Activated T-cell treated with anti-CD3 and anti-CD28 coated beads, Interleukin-2, amount 50 U/mL, for 24 hours (primary cell): ENCODE measurements around the gene CDK6.
A peak's percentile ranks its signal among the peaks of the same experiment; 100 is the strongest.

ENCODE experiments used
- DNase-seq: peaks from one replicate; pipeline ENCODE4 v3.0.0-alpha.2; 2020
- H3K27ac Mint-ChIP-seq: 2 replicates; pipeline ENCODE4 v1.8.0; 2020; ENCODE audit warnings: mild to moderate bottlenecking, mixed read lengths
- H3K27me3 Mint-ChIP-seq: 2 replicates; pipeline ENCODE4 v1.8.0; 2020; ENCODE audit warnings: mixed read lengths
- H3K36me3 Mint-ChIP-seq: 2 replicates; pipeline ENCODE4 v1.8.0; 2020; ENCODE audit warnings: low read depth, mixed read lengths
- H3K4me1 Mint-ChIP-seq: 2 replicates; pipeline ENCODE4 v1.8.0; 2020; ENCODE audit warnings: low read depth, mixed read lengths
- H3K4me3 Mint-ChIP-seq: 2 replicates; pipeline ENCODE4 v1.8.0; 2020; ENCODE audit warnings: mild to moderate bottlenecking, moderate library complexity, mixed read lengths
- H3K9me3 Mint-ChIP-seq: 2 replicates; pipeline ENCODE4 v1.8.0; 2020; ENCODE audit warnings: mixed read lengths

The CDK6 gene

GRCh38 chr7:92693519-92693918, 142.9 kb downstream of the CDK6 start:
- DNase-seq: no peak
- no peak overlapping the region for H3K4me3 Mint-ChIP-seq
- no peaks in the 10 kb centered on the region for H3K27me3 Mint-ChIP-seq
- peak overlapping the region; percentile 10 for H3K27ac Mint-ChIP-seq
- peaks cover 92% of the 10 kb centered on the region for H3K36me3 Mint-ChIP-seq
- peaks cover 70% of the 10 kb centered on the region for H3K4me1 Mint-ChIP-seq
- H3K9me3 Mint-ChIP-seq: no peaks in the 10 kb centered on the region

- Mint-ChIP-seq H3K27me3 (no peaks in the 10 kb centered on the region), H3K9me3 (peaks cover 6% of the 10 kb centered on the region), H3K4me3 (no peak overlapping the region), H3K36me3 (peaks cover 93% of the 10 kb centered on the region), H3K27ac (peak overlapping the region; percentile 85), H3K4me1 (peaks cover 76% of the 10 kb centered on the region)
- DNase-seq: no peak
Observed at GRCh38 chr7:92691578-92691977, 144.8 kb downstream of the CDK6 start.

GRCh38 chr7:92685136-92686042, 151.0 kb downstream of the CDK6 start:
- no peaks in the 10 kb centered on the region for H3K27me3 Mint-ChIP-seq
- peaks cover 6% of the 10 kb centered on the region for H3K9me3 Mint-ChIP-seq
- peaks cover 90% of the 10 kb centered on the region for H3K4me1 Mint-ChIP-seq
- peaks cover 90% of the 10 kb centered on the region for H3K36me3 Mint-ChIP-seq
- peak; percentile 62 for DNase-seq
- H3K4me3 Mint-ChIP-seq: no peak overlapping the region
- peak overlapping the region; percentile 98 for H3K27ac Mint-ChIP-seq

GRCh38 chr7:92684274-92684673, 152.1 kb downstream of the CDK6 start:
- peaks cover 85% of the 10 kb centered on the region for H3K36me3 Mint-ChIP-seq
- no peak for DNase-seq
- no peaks in the 10 kb centered on the region for H3K27me3 Mint-ChIP-seq
- H3K4me1 Mint-ChIP-seq: peaks cover 85% of the 10 kb centered on the region
- H3K27ac Mint-ChIP-seq: peak overlapping the region; percentile 98
- peaks cover 6% of the 10 kb centered on the region for H3K9me3 Mint-ChIP-seq
- H3K4me3 Mint-ChIP-seq: peak overlapping the region; percentile 28

- Mint-ChIP-seq H3K4me1 (peaks cover 89% of the 10 kb centered on the region), H3K4me3 (peak overlapping the region; percentile 11)
Observed at GRCh38 chr7:92682903-92683539, 153.4 kb downstream of the CDK6 start.

GRCh38 chr7:92682330-92682729, 154.0 kb downstream of the CDK6 start:
- H3K36me3 Mint-ChIP-seq: peaks cover 83% of the 10 kb centered on the region
- H3K27ac Mint-ChIP-seq: peak overlapping the region; percentile 98
- no peaks in the 10 kb centered on the region for H3K27me3 Mint-ChIP-seq
- no peaks in the 10 kb centered on the region for H3K9me3 Mint-ChIP-seq
- peaks cover 84% of the 10 kb centered on the region for H3K4me1 Mint-ChIP-seq
- no peak overlapping the region for H3K4me3 Mint-ChIP-seq
- DNase-seq: no peak

More at GRCh38 chr7:92682903-92683539, 153.4 kb downstream of the CDK6 start:
- Mint-ChIP-seq H3K27ac (peak overlapping the region; percentile 98), H3K36me3 (peaks cover 87% of the 10 kb centered on the region), H3K9me3 (peaks cover 4% of the 10 kb centered on the region), H3K27me3 (no peaks in the 10 kb centered on the region)
- no peak for DNase-seq

GRCh38 chr7:92681633-92682032, 154.7 kb downstream of the CDK6 start:
- Mint-ChIP-seq H3K36me3 (peaks cover 81% of the 10 kb centered on the region), H3K9me3 (no peaks in the 10 kb centered on the region), H3K27ac (peak overlapping the region; percentile 11), H3K27me3 (no peaks in the 10 kb centered on the region), H3K4me1 (peaks cover 79% of the 10 kb centered on the region), H3K4me3 (no peak overlapping the region)
- DNase-seq: no peak

- Mint-ChIP-seq H3K4me3 (no peak overlapping the region), H3K4me1 (peaks cover 68% of the 10 kb centered on the region), H3K9me3 (no peaks in the 10 kb centered on the region), H3K27ac (peak overlapping the region; percentile 14), H3K36me3 (peaks cover 76% of the 10 kb centered on the region), H3K27me3 (no peaks in the 10 kb centered on the region)
- no peak for DNase-seq
Observed at GRCh38 chr7:92680442-92680841, 155.9 kb downstream of the CDK6 start.

GRCh38 chr7:92678291-92678920, 158.0 kb downstream of the CDK6 start:
- Mint-ChIP-seq H3K9me3 (no peaks in the 10 kb centered on the region), H3K36me3 (peaks cover 71% of the 10 kb centered on the region), H3K4me3 (no peak overlapping the region), H3K27ac (peak overlapping the region; percentile 51), H3K27me3 (no peaks in the 10 kb centered on the region), H3K4me1 (peaks cover 58% of the 10 kb centered on the region)
- no peak for DNase-seq

GRCh38 chr7:92674379-92674778, 162.0 kb downstream of the CDK6 start:
- Mint-ChIP-seq H3K36me3 (peaks cover 77% of the 10 kb centered on the region), H3K27ac (peak overlapping the region; percentile 23), H3K9me3 (no peaks in the 10 kb centered on the region), H3K27me3 (no peaks in the 10 kb centered on the region), H3K4me3 (no peak overlapping the region), H3K4me1 (peaks cover 63% of the 10 kb centered on the region)
- DNase-seq: no peak

- no peak for DNase-seq
- no peaks in the 10 kb centered on the region for H3K27me3 Mint-ChIP-seq
- H3K9me3 Mint-ChIP-seq: no peaks in the 10 kb centered on the region
- H3K27ac Mint-ChIP-seq: peak overlapping the region; percentile 58
- no peak overlapping the region for H3K4me3 Mint-ChIP-seq
- peaks cover 77% of the 10 kb centered on the region for H3K36me3 Mint-ChIP-seq
- H3K4me1 Mint-ChIP-seq: peaks cover 56% of the 10 kb centered on the region
Observed at GRCh38 chr7:92671505-92672169, 164.7 kb downstream of the CDK6 start.

- H3K4me3 Mint-ChIP-seq: no peak overlapping the region
- peaks cover 83% of the 10 kb centered on the region for H3K36me3 Mint-ChIP-seq
- peak overlapping the region; percentile 69 for H3K27ac Mint-ChIP-seq
Observed at GRCh38 chr7:92670204-92670851, 166.0 kb downstream of the CDK6 start.

GRCh38 chr7:92669616-92670165, 166.7 kb downstream of the CDK6 start:
- peaks cover 88% of the 10 kb centered on the region for H3K36me3 Mint-ChIP-seq
- H3K27me3 Mint-ChIP-seq: no peaks in the 10 kb centered on the region
- peak overlapping the region; percentile 69 for H3K27ac Mint-ChIP-seq
- H3K9me3 Mint-ChIP-seq: peaks cover 2% of the 10 kb centered on the region
- H3K4me1 Mint-ChIP-seq: peaks cover 70% of the 10 kb centered on the region
- H3K4me3 Mint-ChIP-seq: no peak overlapping the region
- no peak for DNase-seq

More at GRCh38 chr7:92670204-92670851, 166.0 kb downstream of the CDK6 start:
- no peaks in the 10 kb centered on the region for H3K27me3 Mint-ChIP-seq
- DNase-seq: no peak
- peaks cover 64% of the 10 kb centered on the region for H3K4me1 Mint-ChIP-seq
- H3K9me3 Mint-ChIP-seq: peaks cover 2% of the 10 kb centered on the region
